Kidney tubule cell (primary cell): Measurements from ENCODE around the gene IFT20.
"Not testable (repeated sequence)": the region's sequence is repeated elsewhere in the genome, so short reads cannot be mapped to it uniquely, and the experiment has no call there.

ENCODE experiments used
- DNase-seq: peaks from one replicate; pipeline ENCODE4 v3.0.0-alpha.2; 2018; ENCODE audit warnings: low spot score

IFT20 gene

DNA sequence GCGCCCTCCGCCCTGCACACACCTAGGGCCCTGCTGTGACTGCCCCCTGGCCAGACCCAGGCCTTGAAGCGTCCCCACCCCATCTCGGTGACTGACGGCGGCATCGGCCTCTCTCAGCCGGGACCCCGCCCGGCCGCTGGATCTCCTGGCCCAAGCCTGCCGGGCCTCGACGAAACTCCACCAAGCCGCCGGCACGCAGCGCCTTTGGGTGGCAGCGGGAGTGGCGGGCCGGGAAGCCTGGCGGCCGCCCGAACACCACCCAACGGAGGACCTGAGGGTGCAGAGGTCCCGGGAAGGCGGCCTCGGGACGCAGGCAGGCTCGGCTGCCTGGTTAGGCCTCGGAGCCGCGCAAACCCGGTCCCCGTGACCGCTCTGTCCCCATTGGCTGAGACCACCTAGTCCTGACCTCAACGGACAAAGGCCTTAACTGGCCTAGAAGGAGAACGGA, 28.3 kb downstream of the IFT20 start:
- no peak for DNase-seq

DNA sequence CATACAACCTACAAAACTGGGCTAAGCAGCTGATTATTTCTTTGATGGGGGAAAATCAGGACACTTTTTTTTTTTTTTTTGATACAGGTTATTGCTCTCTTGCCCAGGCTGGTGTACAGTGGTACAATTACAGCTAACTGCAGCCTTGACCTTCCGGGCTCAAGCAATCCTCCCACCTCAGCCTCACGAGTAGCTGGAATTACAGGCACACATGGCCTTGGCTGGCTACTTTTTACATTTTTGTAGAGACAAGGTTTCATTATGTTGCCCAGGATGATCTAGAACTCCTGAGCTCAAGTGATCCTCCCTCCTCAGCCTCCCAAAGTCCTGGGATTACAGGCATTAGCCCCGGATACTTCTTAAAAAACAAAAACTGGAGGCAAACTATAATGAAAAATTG, 36.8 kb downstream of the IFT20 start:
- no peak for DNase-seq

DNA sequence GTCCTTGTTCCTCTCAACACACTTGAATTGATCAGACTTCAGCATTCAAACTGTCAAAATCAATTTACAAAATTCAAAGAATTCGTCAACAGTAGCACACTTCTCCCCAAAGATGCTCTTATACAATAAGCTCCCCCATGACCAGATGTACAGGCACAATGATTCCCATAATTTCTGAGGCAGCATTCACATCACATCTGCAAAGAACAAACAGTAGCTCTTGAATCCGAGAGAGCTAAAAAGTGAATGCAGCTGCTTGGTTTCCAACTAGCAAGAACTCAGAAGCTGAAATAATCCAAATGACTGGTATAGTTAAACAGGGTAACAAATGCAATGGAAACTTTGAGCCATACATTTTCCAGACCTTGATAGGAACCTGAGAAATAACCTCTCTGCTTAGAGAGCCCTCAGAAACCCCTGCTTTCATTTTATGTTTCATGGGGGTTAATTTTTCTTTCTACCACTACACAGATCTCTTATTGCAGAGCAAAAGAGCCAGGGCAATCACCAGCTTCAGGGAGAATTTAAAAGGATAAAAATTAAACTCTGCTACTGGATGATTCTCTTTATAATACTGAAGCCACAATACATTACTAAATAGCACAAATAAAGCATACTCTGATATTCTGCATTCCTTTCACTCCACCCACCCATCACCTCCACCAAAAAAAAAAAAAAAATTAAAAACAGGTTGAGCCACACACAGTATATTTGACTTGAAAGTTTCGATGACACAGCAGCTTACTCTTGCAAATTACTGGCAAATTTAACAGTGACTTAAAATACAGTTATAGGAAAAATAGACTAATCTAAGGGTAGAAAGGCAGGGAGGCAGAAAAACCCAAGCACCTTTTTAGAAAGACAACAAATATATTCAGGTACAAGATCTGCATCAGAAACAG, 39.3 kb downstream of the IFT20 start:
- DNase-seq: no peak

DNA sequence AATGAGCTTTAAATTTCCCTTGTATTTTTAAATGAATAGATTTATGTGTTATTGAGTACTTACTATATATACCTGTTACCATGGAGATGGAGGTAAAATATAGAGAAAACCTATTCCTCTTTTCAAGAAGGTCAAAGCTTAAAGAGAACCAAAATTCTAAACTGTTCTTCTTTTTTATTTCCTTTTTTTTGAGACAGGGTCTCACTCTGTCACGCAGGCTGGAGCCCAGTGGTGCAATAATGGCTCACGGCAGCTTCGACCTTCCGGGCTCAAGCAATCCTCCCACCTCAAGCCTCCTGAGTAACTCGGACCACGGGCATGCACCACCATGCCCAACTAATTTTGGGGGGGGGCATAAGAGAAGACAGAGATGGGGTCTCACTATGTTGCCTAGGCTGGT, 41.3 kb downstream of the IFT20 start:
- no peak for DNase-seq

DNA sequence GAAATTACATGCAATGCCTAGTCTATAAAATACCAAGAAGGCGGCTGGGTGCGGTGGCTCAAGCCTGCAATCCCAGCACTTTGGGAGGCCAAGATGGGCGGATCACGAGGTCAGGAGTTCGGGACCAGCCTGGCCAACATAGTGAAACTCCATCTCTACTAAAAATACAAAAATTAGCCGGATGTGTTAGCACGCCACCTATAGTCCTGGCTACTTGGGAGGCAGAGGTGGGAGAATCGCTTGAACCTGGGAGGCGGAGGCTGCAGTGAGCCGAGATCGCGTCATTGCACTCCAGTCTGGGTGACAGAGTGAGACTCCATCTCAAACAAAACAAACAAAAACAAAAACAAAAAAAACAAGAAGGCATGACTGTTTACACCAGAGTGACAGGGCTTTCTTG, 42.4 kb downstream of the IFT20 start:
- not testable (repeated sequence) for DNase-seq

DNA sequence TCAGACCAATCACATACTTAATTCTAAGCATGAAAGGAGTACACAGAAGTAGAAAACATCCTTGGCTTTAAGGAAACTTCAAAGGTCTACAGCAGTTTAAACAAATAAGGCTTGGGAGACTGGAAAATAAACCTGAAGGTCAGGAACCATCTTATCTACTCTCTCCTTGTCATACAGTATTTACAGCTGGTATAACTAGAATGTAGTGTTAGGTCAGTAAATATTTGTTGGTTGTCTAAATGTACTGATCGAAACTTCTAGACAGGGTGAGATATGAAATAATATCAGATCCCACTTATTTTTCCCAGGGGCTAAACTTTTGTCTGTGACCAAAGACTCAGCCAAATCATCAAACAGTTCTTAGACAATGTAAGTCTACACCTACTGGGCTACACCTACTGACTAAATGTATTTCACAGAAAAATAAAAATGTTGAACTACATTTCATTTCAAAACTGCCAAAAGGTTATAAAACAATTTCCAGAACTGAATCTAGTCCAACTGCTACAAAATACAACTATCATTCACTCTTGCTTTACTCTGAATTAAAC, 43.4 kb downstream of the IFT20 start:
- DNase-seq: no peak

DNA sequence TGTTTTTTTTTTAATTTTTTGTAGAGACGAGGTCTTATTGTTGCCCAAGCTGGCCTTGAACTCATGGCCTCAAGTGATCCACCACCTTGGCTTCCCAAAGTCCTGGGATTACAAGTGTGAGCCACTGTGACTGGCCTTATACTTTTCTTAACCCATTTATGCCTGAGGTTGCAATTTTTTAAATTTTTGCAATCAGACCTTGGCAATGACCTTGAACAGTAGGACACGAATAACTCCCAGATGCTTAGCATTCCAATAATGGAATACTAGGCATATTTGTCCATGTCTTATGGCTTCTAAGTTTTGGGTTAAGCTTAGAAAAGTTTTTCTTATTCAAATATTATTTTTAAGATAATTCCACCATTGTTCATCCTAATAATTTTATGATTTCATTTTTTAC, 44.6 kb downstream of the IFT20 start:
- no peak for DNase-seq

DNA sequence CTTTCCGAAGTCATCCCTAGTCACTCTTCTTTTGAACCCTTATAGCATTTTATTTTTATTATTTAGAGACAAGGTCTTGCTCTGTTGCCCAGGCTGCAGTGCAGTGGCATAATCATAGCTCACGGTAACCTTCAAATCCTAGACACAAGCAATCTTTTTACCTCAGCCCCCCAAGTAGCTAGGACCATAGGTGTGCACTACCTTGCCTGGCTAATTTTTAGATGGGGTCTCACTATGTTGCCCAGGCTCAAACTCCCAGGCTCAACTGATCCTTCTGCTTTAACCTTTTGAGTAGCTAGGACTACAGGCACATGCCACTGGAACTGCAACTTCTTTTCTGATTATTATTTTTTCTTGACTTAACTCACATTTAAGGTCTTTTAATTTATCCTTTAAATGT, 49.3 kb downstream of the IFT20 start:
- no peak for DNase-seq

DNA sequence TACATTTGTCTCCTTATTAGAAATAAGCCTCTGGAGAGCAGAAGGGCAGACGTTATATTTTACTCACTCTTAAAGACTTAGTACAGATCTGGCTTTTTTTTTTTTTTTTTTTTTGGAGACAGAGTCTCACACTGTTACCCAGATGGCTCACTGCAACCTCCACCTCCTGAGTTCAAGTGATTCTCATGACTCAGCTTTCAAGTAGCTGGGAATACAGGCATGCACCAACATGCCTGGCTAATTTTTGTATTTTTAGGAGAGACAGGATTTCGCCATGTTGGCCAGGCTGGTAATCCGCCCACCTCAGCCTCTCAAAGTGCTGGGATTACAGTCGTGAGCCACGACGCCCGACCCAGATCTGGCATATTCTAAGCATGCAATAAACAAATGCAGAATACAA, 52.7 kb downstream of the IFT20 start:
- peak; percentile 79 for DNase-seq

DNA sequence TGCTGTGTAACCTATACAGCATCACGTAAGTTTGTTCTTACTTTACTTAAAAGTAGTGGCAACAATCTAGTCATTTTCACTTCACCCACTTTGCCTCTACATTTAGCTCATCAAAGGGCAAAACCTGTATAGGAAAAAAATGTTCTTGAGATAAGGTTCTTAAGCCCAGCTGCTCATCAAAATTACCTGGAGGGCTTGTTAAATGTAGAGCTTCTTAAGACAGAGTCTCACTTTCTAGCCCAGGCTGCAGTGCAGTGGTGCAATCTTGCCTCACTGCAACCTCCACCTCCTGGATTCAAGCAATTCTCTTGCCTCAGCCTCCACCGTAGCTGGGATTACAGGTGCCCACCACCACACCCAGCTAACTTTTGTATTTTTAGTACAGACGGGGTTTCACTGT, 54.4 kb downstream of the IFT20 start:
- DNase-seq: no peak

DNA sequence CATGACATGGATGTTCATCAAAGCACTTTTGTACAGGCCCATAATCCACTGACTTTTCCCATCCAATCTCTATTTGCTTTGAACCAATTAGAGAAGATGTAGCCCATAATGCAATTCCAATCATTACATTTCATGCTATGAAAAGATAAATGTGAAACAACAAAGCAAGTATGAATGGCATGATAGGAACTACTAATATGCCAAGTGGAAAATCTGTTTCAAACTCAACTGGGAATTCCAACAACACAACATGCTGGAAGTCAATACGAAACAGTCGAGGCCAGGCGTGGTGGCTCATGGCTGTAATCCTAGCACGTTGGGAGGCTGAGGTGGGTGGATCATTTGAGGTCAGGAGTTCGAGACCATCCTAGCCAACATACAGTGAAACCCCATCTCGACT, 55.9 kb downstream of the IFT20 start:
- no peak for DNase-seq
